GM19035 (cell line): ENCODE data around the gene KLLN.
A peak's percentile ranks its signal among the peaks of the same experiment; 100 is the strongest.
"Not testable (repeated sequence)": the region's sequence is repeated elsewhere in the genome, so short reads cannot be mapped to it uniquely, and the experiment has no call there.

Source experiments
- ATAC-seq: cut with Tn5 transposase; IDR thresholded peaks from one replicate; pipeline ENCODE4 v1.9.1; 2021; ENCODE audit not compliant: unreplicated experiment

The KLLN gene

GRCh38 chr10:87843714-87844113, 19.6 kb downstream of the KLLN start:
- no peak for ATAC-seq

GRCh38 chr10:87842776-87843497, 20.4 kb downstream of the KLLN start:
- ATAC-seq = no peak

GRCh38 chr10:87842220-87842641, 21.1 kb downstream of the KLLN start:
- no peak for ATAC-seq

GRCh38 chr10:87841186-87841585, 22.1 kb downstream of the KLLN start:
- no peak for ATAC-seq

- ATAC-seq = no peak
Measured at GRCh38 chr10:87838650-87839049, 24.7 kb downstream of the KLLN start.

GRCh38 chr10:87837445-87837844, 25.9 kb downstream of the KLLN start:
- ATAC-seq = no peak

GRCh38 chr10:87836098-87836497, 27.2 kb downstream of the KLLN start:
- no peak for ATAC-seq

GRCh38 chr10:87829986-87830729, 33.2 kb downstream of the KLLN start:
- ATAC-seq = no peak

- ATAC-seq = not testable (repeated sequence)
Measured at GRCh38 chr10:87829051-87829450, 34.3 kb downstream of the KLLN start.

- no peak for ATAC-seq
Measured at GRCh38 chr10:87827681-87828080, 35.7 kb downstream of the KLLN start.

- no peak for ATAC-seq
Measured at GRCh38 chr10:87826653-87827052, 36.7 kb downstream of the KLLN start.

GRCh38 chr10:87819289-87819585, 44.1 kb downstream of the KLLN start:
- ATAC-seq = no peak

GRCh38 chr10:87818505-87819288, 44.6 kb downstream of the KLLN start:
- peak; percentile 53 for ATAC-seq

GRCh38 chr10:87817609-87818504, 45.5 kb downstream of the KLLN start, which contains the start of gene ATAD1:
TSS of gene ATAD1 (minus strand) at chr10:87818226. CDS start at chr10:87814599, 3,627 bp downstream.
- peak; percentile 74 for ATAC-seq

- ATAC-seq = no peak
Measured at GRCh38 chr10:87816898-87817608, 46.3 kb downstream of the KLLN start.

GRCh38 chr10:87816163-87816897, 47.0 kb downstream of the KLLN start:
- ATAC-seq = no peak
